Suprapubic skin (tissue), 4 donors: ENCODE data around the gene ZRANB1.

Source experiments
- CTCF ChIP-seq, 2 donors: fragments of 200-600 bp in 1 of 2; fragments of 450-650 bp in 1 of 2; sonication (generic) in 1 of 2; IDR thresholded peaks; one replicate each; pipeline ENCODE4 v1.5.1; 2016 to 2019; ENCODE audit warnings: antibody characterized with exemption in 2 of 2, mild to moderate bottlenecking in 1 of 2, moderate library complexity in 1 of 2
- EP300 ChIP-seq: sonication (generic); formaldehyde crosslinking; IDR thresholded peaks from one replicate; pipeline ENCODE4 v1.6.1; 2017; ENCODE audit warnings: antibody characterized with exemption
- POLR2A ChIP-seq, 2 donors: fragments of 450-650 bp; IDR thresholded peaks; one replicate each; pipeline ENCODE4 v1.6.1; 2017; ENCODE audit warnings: antibody characterized with exemption in 2 of 2, mild to moderate bottlenecking in 2 of 2, moderate library complexity in 2 of 2
- POLR2AphosphoS5 ChIP-seq, 3 donors: sonication (generic); formaldehyde crosslinking; IDR thresholded peaks; one replicate each; pipeline ENCODE4 v1.6.1; 2017; ENCODE audit warnings: antibody characterized with exemption in 3 of 3

- TF ChIP-seq CTCF (IDR thresholded peaks at IDR 0.05) (no peak), POLR2AphosphoS5 (IDR thresholded peaks at IDR 0.05) (no peak), POLR2A (IDR thresholded peaks at IDR 0.05) (no peak), EP300 (no peak)
Measured at GRCh38 chr10:125004571-125005311, 62.8 kb downstream of the ZRANB1 start.
